AG10803 (cell line): ENCODE measurements around the gene CASP8.

ENCODE experiments used
- DNase-seq: peaks from one replicate; pipeline ENCODE4 v3.0.0; 2010; ENCODE audit warnings: low read depth
- H3K4me3 ChIP-seq: 2 replicates; pipeline ENCODE4 v1.5.1; 2011; ENCODE audit warnings: mild to moderate bottlenecking, low read length, control low read depth
- TF ChIP-seq, protein P1 (sequence below): conservative IDR thresholded peaks from 2 replicates; pipeline ENCODE4 v1.5.1; 2011; ENCODE audit warnings: mild to moderate bottlenecking, low read length, control low read depth, inconsistent platforms

CASP8 gene

DNA sequence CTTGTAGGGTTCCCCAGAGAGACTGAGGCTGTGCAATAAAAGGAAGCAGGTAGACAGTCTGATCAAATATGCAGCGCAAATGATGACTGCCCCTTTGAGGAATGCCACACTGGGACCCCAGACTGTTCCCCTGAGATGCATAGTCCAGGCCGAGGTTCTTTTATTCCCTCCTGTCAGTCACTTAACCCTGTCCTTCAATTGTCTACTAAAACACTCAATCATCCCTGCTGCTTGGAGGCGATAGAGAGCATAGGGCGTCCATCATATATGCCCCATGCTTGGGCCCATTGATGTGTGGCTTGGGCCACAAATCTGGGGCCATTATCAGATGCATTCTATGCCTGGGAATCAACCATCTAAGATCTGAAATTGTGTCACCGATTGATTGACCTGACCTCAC, 15.5 kb upstream of the CASP8 start:
- H3K4me3 ChIP-seq, result no peak overlapping the region
- TF ChIP-seq, protein P1, sequence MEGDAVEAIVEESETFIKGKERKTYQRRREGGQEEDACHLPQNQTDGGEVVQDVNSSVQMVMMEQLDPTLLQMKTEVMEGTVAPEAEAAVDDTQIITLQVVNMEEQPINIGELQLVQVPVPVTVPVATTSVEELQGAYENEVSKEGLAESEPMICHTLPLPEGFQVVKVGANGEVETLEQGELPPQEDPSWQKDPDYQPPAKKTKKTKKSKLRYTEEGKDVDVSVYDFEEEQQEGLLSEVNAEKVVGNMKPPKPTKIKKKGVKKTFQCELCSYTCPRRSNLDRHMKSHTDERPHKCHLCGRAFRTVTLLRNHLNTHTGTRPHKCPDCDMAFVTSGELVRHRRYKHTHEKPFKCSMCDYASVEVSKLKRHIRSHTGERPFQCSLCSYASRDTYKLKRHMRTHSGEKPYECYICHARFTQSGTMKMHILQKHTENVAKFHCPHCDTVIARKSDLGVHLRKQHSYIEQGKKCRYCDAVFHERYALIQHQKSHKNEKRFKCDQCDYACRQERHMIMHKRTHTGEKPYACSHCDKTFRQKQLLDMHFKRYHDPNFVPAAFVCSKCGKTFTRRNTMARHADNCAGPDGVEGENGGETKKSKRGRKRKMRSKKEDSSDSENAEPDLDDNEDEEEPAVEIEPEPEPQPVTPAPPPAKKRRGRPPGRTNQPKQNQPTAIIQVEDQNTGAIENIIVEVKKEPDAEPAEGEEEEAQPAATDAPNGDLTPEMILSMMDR, result no peak
- no peak for DNase-seq

DNA sequence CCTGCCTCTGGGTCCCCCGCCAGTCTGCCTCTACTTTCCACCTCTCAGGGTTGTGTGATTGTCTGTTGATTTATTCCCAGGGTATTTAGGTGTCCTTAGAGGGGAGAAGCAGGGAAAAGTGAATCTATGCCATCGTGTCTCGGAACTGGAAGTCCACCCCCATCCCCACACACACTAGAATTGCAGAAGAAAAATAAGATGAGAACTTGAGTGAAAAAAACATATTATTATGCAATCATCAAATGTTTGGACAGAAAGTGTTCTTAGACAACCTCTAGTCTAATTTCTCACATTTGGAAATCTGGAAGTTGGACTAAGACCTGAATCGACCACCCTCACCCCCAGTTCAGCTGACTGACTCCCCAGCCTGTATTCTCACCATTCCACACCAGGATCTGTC, 14.1 kb upstream of the CASP8 start:
- no peak overlapping the region for H3K4me3 ChIP-seq
- no peak for DNase-seq
- TF ChIP-seq, protein P1, result no peak

DNA sequence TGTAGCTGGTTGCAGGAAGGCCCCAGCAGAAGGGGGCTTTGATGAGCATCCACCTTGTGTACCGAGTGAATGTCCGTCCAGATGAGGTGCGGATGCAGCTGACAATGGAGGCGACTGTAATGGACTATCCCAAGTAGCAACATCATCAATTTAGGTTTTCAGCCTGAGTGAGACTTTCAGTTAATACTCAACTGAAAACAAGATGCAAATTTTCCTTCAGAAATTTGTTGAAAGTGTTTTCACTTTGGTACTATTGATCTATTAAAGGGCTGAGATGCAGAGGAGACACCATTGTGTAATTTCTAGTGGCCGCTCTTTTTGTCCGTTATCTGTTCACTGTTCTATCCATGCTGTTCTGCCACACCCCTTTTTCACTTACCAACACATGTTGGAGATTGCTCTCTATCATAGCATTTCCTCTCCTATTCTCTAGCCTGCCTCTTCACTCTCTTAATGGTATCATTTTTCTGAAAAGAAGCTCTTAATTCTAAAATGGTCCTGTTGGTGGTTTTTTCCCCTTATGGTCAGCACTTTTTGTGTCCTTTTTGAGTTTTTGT, 12.0 kb upstream of the CASP8 start:
- no peak overlapping the region for H3K4me3 ChIP-seq
- DNase-seq, result no peak
- TF ChIP-seq, protein P1, result no peak

GRCh38 chr2:201249889-201250288, 10.4 kb upstream of the CASP8 start:
- DNase-seq, result no peak
- TF ChIP-seq, protein P1, result no peak
- no peak overlapping the region for H3K4me3 ChIP-seq

- TF ChIP-seq, protein P1, result no peak
- no peak for DNase-seq
- H3K4me3 ChIP-seq, result no peak overlapping the region
Observed at GRCh38 chr2:201250741-201251140, 9.6 kb upstream of the CASP8 start.

DNA sequence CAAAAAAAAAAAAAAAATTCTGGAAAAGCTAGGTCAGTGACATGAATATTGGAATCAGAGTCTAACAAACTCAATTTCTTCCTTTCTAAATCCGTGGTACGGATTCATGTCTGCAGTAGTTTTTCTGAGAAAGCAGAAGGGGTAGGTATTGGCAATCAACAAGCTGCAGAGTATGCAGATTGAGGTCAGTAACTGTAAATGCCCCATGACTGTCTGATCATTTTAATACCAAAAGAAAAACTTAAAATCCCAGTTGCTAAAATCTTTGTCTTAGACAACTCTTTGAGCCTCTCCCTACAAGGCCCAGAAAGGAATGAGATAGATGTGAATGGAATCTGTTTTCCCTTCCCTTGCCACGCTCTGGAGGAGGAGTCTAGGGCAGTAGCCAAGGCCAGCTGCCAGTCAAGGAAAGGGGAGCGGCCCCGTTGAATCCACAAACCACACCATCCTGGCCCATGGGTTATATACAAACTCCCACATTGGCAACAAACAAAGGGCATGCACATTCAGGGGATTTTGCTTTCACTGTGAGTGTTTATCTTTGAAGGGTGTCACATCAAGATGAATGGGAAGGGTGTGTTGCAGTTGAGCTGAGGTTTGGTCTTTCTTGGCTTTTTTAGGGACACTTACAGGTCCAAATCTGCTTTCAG, 6.1 kb upstream of the CASP8 start:
- H3K4me3 ChIP-seq, result no peak overlapping the region
- TF ChIP-seq, protein P1, result no peak
- DNase-seq, result peak; percentile 72

- no peak overlapping the region for H3K4me3 ChIP-seq
- no peak for DNase-seq
- TF ChIP-seq, protein P1, result no peak
Observed at GRCh38 chr2:201255408-201256033, 4.8 kb upstream of the CASP8 start.
